ENCODE data around the gene TULP1.

Gene TULP1

DNA sequence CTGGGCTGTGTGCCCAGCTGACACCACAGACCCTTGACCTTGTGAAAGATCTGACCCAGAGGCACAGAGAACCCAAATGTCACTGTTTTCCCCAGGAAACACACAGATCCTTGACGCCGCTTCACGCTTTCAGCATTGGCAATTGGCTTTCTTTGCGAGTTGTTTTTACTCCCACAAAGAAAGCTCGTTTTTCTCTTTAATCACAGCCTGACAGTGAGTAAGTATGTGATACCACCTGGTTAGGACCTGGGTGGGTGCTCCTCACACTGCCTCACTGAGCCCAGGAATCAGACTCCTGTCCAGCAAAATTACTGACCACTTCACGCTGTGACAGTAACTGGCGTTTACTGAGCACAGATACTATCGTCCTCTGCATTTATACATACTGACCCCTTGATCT lies 31.5 kb downstream of the TULP1 start:
- DNase-seq = no peak

- DNase-seq = no peak
Observed at GRCh38 chr6:35480176-35480575, 32.5 kb downstream of the TULP1 start.

DNA sequence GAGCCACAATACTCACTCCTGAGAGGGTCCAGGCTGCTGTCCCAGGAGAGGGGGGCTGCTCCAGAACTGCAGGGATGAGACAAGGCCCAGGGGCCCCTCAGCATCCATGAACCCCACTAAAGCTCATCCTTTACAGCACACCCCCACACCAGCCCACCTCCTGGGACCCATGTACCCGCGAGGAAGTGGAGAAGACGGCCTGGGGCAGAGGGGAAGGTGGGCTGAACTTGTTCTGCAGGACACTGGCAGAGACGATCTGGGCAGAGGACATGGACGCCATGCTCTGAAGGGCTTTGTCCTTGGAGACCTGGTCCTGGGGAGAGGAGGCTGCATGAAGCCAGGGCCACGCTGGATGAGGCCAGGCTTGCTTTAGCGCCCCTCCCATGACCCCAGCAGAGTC lies 34.4 kb downstream of the TULP1 start:
- no peak for DNase-seq

GRCh38 chr6:35477551-35478179 lies 35.0 kb downstream of the TULP1 start:
- no peak for DNase-seq

- no peak for DNase-seq
Observed at GRCh38 chr6:35477028-35477427, 35.7 kb downstream of the TULP1 start.

DNA sequence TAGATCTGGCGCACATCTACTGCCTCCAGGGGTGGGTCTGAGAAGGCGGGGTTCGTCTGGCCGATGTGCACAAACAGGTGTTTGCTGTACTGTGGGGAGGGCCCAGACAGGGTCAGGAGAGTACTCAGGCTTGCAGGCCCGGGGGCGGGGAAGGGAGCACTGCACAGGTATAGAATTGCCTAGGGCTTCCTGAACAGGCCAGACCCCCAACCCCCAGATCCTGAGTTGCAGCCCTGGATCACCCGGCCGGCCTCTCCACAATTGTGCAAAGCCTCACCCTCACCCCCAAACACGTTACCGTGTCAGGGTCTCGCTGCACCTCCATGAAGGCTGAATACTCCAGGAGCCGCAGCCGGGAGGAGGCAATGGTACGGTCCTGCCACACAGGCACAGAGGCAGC lies 36.7 kb downstream of the TULP1 start:
- DNase-seq = no peak

- no peak for DNase-seq
Observed at GRCh38 chr6:35475573-35475972, 37.1 kb downstream of the TULP1 start.

- no peak for DNase-seq
Observed at GRCh38 chr6:35474942-35475570, 37.6 kb downstream of the TULP1 start.

- peak; percentile 25 for DNase-seq
Observed at GRCh38 chr6:35474131-35474941, 38.4 kb downstream of the TULP1 start.

- DNase-seq = peak; percentile 42
Observed at GRCh38 chr6:35473850-35474130, 38.9 kb downstream of the TULP1 start.

GRCh38 chr6:35473075-35473849 lies 39.4 kb downstream of the TULP1 start:
- DNase-seq = peak; percentile 33

DNA sequence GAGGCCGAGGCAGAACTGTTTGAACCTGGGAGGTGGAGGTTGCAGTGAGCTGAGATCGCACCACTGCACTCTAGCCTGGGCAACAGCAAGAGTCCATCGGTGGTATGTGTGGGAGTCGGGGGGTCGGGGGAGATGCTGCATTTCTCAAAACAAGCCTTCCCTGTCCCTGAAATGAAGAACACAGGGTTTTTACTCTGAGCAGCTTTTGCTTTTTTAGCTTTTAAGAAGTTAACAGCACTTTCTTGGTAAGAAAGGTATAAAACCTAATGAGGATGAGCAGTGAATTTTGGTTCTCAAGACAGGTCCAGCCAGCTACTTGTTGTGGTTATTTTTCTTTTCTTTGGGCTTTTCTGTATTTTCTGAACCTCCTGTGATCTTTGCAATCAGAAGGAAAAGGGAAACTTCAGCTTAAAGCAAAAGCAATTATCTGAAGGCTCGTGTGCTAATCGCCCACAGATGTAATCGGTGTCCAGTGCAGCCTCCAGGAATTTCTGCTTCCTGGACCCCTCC lies 40.8 kb downstream of the TULP1 start:
- no peak for DNase-seq

GRCh38 chr6:35470663-35471120 lies 42.0 kb downstream of the TULP1 start:
- no peak for DNase-seq

- DNase-seq = peak; percentile 48
Observed at GRCh38 chr6:35469751-35470662, 42.7 kb downstream of the TULP1 start.

GRCh38 chr6:35468980-35469750 lies 43.5 kb downstream of the TULP1 start:
- DNase-seq = no peak

- DNase-seq = peak; percentile 97
Observed at GRCh38 chr6:35468181-35468979, 44.3 kb downstream of the TULP1 start, which contains the start of gene RPL10A. RPL10A (plus strand) TSS chr6:35468401; CDS start chr6:35468435, 34 bp downstream.

DNA sequence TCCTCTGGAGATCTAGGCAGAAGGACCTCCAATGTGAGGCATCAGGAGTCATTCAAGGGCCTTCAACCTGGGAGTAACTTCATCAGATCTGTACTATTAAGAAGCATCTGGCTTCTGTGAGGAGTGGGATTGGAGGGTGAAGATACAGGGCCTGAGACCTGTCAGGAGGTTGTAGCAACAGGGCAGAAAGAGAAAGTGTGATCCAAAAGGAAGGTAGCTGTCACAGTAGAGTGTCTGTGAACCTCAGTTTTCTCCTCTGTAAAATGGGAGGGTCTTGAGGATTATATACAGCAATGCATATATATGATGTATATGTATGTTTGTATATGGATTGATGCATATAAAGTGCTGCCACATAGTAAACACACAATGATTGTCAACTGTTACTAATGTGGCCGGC lies 47.0 kb downstream of the TULP1 start:
- DNase-seq = no peak

DNA sequence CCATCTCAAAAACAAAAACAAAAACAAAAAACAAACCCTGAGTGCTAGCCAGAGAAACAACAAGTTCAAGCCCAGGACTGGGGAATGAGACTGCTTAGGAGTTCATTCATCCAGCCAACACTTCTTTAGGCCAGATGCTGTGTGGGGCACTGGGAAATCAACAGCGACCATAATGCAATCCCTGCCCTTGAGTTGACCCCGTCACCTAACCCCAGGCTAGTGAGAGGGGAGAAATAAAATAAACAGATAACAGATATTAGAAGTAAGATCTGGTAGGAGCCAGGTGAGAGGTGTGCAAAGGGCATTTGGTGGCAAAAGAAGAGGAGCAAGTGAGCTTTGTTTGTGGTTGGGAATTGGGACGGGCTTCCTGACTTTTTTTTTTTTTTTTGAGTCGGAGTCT lies 49.4 kb downstream of the TULP1 start:
- no peak for DNase-seq

DNA sequence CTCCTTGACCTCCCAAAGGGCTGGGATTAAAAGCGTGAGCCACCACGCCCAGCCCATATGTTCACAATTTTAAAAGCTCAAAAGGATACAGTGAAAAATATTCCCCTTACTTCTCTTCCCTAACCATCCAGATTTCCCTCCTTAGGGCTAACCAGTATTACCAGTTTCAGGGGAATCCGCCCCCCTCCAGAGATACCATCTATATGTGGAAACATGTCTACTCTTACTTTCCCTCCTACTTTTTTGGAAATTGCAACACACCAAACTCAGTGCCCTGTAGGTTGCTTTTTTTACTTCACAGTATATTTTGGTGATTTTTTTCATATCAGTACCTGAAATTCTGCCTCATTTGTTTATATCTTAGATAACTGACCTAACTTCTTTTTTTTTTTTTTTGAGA lies 51.4 kb downstream of the TULP1 start:
- DNase-seq = no peak

DNA sequence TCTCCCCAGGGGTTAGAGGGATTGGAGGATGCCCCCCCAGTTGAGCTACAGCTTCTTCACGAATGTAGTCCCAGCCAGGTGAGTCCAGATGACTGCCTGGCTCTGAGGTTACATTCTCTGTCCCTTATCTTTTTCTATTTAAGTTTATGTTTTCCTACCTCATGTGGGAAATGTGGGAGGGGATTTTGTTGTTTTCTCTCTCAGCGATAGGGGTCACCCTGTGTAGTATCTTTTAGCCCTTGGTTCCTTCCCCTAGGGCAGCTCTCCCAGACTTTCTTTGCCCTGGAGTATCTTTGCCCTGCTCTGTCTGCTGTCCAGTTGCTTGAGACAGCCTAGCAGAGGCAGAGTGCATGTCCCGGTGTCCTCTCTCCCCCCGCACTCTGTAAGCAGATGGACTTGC lies 54.8 kb downstream of the TULP1 start:
- DNase-seq = no peak
